ENCODE results near the gene MMP17. TPM values are rescaled to one million over a fixed set of nuclear protein-coding genes. Genes with fewer than 3 reads are reported as not detected.

MMP17 gene
- total and polyA plus RNA-seq, 10 of the 15 experiments (the other 5 are each of a cell fraction or from before 2014, with no cell fraction given): 0.11 to 0.28 (median 0.23) TPM; not detected in 7

GRCh38 chr12:131894313-131894860 lies 66.2 kb downstream of the MMP17 start, which contains the start of gene ULK1 (continued):
- TF ChIP-seq PRDM15 (CRISPR knock-in tag; IDR thresholded peaks at IDR 0.05): no peak
- TF ChIP-seq SRF (IDR thresholded peaks at IDR 0.05; ENCODE audit: low read depth in 2 of 2, low read length in 2 of 2): no peak
- TF ChIP-seq IRF4 (IDR thresholded peaks at IDR 0.05; ENCODE audit: low read depth, low read length): no peak
- TF ChIP-seq EP300 (IDR thresholded peaks at IDR 0.05; ENCODE audit: borderline replicate concordance in 1 of 2, control insufficient read depth in 1 of 2, low read depth in 2 of 2, low read length in 2 of 2): no peak
- TF ChIP-seq CEBPB (IDR thresholded peaks at IDR 0.05; ENCODE audit: borderline replicate concordance in 1 of 2, low read depth in 2 of 2, low read length in 2 of 2): no peak
- TF ChIP-seq RELA (IDR thresholded peaks at IDR 0.05; ENCODE audit: borderline replicate concordance, partially characterized antibody): no peak
- TF ChIP-seq, protein P1, sequence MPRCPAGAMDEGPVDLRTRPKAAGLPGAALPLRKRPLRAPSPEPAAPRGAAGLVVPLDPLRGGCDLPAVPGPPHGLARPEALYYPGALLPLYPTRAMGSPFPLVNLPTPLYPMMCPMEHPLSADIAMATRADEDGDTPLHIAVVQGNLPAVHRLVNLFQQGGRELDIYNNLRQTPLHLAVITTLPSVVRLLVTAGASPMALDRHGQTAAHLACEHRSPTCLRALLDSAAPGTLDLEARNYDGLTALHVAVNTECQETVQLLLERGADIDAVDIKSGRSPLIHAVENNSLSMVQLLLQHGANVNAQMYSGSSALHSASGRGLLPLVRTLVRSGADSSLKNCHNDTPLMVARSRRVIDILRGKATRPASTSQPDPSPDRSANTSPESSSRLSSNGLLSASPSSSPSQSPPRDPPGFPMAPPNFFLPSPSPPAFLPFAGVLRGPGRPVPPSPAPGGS (IDR thresholded peaks at IDR 0.05; ENCODE audit: borderline replicate concordance, insufficient read depth, low read depth, low read length, poor library complexity, severe bottlenecking): no peak
- no peak for TF ChIP-seq NFIC (IDR thresholded peaks at IDR 0.05; ENCODE audit: low read depth, low read length)
- 0 out of 2 replicates have a peak, but pooled peaks have one; percentile 38 for TF ChIP-seq LARP7 (IDR thresholded peaks at IDR 0.05)
- TF ChIP-seq RCOR1 (conservative IDR thresholded peaks at IDR 0.05; ENCODE audit: low read depth, low read length): no peak
- no peak for TF ChIP-seq MAX (IDR thresholded peaks at IDR 0.05; ENCODE audit: low read depth, low read length)
- TF ChIP-seq, protein P2, sequence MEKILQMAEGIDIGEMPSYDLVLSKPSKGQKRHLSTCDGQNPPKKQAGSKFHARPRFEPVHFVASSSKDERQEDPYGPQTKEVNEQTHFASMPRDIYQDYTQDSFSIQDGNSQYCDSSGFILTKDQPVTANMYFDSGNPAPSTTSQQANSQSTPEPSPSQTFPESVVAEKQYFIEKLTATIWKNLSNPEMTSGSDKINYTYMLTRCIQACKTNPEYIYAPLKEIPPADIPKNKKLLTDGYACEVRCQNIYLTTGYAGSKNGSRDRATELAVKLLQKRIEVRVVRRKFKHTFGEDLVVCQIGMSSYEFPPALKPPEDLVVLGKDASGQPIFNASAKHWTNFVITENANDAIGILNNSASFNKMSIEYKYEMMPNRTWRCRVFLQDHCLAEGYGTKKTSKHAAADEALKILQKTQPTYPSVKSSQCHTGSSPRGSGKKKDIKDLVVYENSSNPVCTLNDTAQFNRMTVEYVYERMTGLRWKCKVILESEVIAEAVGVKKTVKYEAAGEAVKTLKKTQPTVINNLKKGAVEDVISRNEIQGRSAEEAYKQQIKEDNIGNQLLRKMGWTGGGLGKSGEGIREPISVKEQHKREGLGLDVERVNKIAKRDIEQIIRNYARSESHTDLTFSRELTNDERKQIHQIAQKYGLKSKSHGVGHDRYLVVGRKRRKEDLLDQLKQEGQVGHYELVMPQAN (conservative IDR thresholded peaks at IDR 0.05): 0 out of 2 replicates have a peak, but pooled peaks have one; percentile 51
- no peak for TF ChIP-seq BMI1 (IDR thresholded peaks at IDR 0.05; ENCODE audit: borderline replicate concordance)
- TF ChIP-seq BCL11A (IDR thresholded peaks at IDR 0.05; ENCODE audit: low read depth, low read length): no peak
- 0 out of 2 replicates have a peak, but pooled peaks have one; percentile 27 for TF ChIP-seq DPF2 (IDR thresholded peaks at IDR 0.05)
- TF ChIP-seq NR2C1 (IDR thresholded peaks at IDR 0.05): no peak
- TF ChIP-seq ZNF24 (IDR thresholded peaks at IDR 0.05): no peak
- no peak for TF ChIP-seq MXI1 (IDR thresholded peaks at IDR 0.05; ENCODE audit: low read depth, low read length)
- TF ChIP-seq ESRRA (IDR thresholded peaks at IDR 0.05; ENCODE audit: low read length): no peak
- no peak for TF ChIP-seq NBN (IDR thresholded peaks at IDR 0.05)
- TF ChIP-seq ZSCAN29 (IDR thresholded peaks at IDR 0.05): peak; percentile 94
- TF ChIP-seq ATF2 (IDR thresholded peaks at IDR 0.05; ENCODE audit: low read length): no peak
- TF ChIP-seq KAT2A (conservative IDR thresholded peaks at IDR 0.05; ENCODE audit: control insufficient read depth, low read depth, low read length): no peak

All from GM12878 (cell line).